Epithelial cell of esophagus (primary cell): ENCODE measurements around the gene AAGAB.
"Not testable (repeated sequence)": the region's sequence is repeated elsewhere in the genome, so short reads cannot be mapped to it uniquely, and the experiment has no call there.

Experiments used
- DNase-seq: peaks from one replicate; pipeline ENCODE4 v3.0.0; 2010; ENCODE audit warnings: low read depth
- H3K4me3 ChIP-seq: 2 replicates; pipeline ENCODE4 v1.5.1; 2011; ENCODE audit warnings: mild to moderate bottlenecking, low read length, control low read depth
- TF ChIP-seq, protein P1 (sequence below): IDR thresholded peaks from 2 replicates; pipeline ENCODE4 v1.5.1; 2011; ENCODE audit warnings: low read depth, mild to moderate bottlenecking, low read length, control low read depth, inconsistent platforms; ENCODE audit not compliant: insufficient read depth; ENCODE audit errors: missing control alignments

AAGAB gene

GRCh38 chr15:67161412-67161811 is 93.0 kb downstream of the AAGAB start:
- TF ChIP-seq, protein P1, sequence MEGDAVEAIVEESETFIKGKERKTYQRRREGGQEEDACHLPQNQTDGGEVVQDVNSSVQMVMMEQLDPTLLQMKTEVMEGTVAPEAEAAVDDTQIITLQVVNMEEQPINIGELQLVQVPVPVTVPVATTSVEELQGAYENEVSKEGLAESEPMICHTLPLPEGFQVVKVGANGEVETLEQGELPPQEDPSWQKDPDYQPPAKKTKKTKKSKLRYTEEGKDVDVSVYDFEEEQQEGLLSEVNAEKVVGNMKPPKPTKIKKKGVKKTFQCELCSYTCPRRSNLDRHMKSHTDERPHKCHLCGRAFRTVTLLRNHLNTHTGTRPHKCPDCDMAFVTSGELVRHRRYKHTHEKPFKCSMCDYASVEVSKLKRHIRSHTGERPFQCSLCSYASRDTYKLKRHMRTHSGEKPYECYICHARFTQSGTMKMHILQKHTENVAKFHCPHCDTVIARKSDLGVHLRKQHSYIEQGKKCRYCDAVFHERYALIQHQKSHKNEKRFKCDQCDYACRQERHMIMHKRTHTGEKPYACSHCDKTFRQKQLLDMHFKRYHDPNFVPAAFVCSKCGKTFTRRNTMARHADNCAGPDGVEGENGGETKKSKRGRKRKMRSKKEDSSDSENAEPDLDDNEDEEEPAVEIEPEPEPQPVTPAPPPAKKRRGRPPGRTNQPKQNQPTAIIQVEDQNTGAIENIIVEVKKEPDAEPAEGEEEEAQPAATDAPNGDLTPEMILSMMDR = no peak
- H3K4me3 ChIP-seq = no peak overlapping the region

GRCh38 chr15:67158367-67158766 is 96.1 kb downstream of the AAGAB start:
- TF ChIP-seq, protein P1 = no peak

More at GRCh38 chr15:67161412-67161811, 93.0 kb downstream of the AAGAB start:
- DNase-seq = no peak

GRCh38 chr15:67157521-67158252 is 96.8 kb downstream of the AAGAB start:
- no peak overlapping the region for H3K4me3 ChIP-seq
- TF ChIP-seq, protein P1 = no peak
- no peak for DNase-seq

More at GRCh38 chr15:67158367-67158766, 96.1 kb downstream of the AAGAB start:
- no peak for DNase-seq
- H3K4me3 ChIP-seq = no peak overlapping the region

DNA sequence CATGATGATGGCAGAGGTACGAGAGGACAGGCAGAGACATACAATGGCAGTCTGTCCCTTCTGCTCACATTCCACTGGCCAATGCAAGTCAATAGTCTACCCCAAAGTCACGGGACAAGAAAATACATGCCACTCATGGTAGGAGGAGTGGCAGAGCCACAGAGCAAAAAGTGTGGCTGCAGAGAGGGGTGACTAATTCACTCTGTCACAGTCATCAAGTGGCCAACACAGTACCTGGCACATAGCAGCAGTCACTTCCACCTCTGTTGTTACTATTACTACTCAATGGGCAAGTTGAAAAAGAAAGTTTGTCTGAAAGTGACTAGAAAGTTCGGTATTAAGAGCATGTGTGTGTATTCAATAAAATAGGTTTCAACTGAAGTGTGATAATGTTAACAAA is 97.6 kb downstream of the AAGAB start:
- TF ChIP-seq, protein P1 = no peak
- DNase-seq = no peak
- H3K4me3 ChIP-seq = no peak overlapping the region

GRCh38 chr15:67156426-67156825 is 98.0 kb downstream of the AAGAB start:
- TF ChIP-seq, protein P1 = no peak
- H3K4me3 ChIP-seq = no peak overlapping the region
- DNase-seq = peak; percentile 85

- no peak overlapping the region for H3K4me3 ChIP-seq
- no peak for DNase-seq
- TF ChIP-seq, protein P1 = no peak
Measured at GRCh38 chr15:67154249-67154648, 100.2 kb downstream of the AAGAB start.

GRCh38 chr15:67153044-67153443 is 101.4 kb downstream of the AAGAB start:
- not testable (repeated sequence) for DNase-seq, H3K4me3 ChIP-seq
